DOHH2 (cell line): Measurements from ENCODE around the gene ALOXE3.
A peak's percentile ranks its signal among the peaks of the same experiment; 100 is the strongest.

ENCODE experiments used
- H3F3A ChIP-seq: fragments of 200-600 bp; sonication (generic), shearing (Covaris generic); 2 replicates; pipeline ENCODE4 v1.6.0; 2016; ENCODE audit warnings: antibody characterized with exemption, mild to moderate bottlenecking; ENCODE audit not compliant: control insufficient read depth, insufficient read depth
- H3K27ac ChIP-seq: fragments of 200-600 bp; sonication (generic); 2 replicates; pipeline ENCODE4 v1.5.1; 2014; ENCODE audit warnings: low read depth, mild to moderate bottlenecking, low read length, moderate library complexity
- H3K27me3 ChIP-seq: fragments of 200-600 bp; sonication (generic); 2 replicates; pipeline ENCODE4 v1.6.1; 2014; ENCODE audit warnings: mild to moderate bottlenecking, low read length, mixed read lengths; ENCODE audit not compliant: control insufficient read depth
- H3K36me3 ChIP-seq: fragments of 200-600 bp; sonication (generic); 2 replicates; pipeline ENCODE4 v1.6.1; 2014; ENCODE audit warnings: mild to moderate bottlenecking, low read length, moderate library complexity, mixed read lengths; ENCODE audit not compliant: control insufficient read depth
- H3K4me1 ChIP-seq: fragments of 200-600 bp; sonication (generic); 2 replicates; pipeline ENCODE4 v1.6.1; 2014; ENCODE audit warnings: mild to moderate bottlenecking, low read length, mixed read lengths; ENCODE audit not compliant: control insufficient read depth
- H3K4me2 ChIP-seq: fragments of 200-600 bp; sonication (generic); 2 replicates; pipeline ENCODE4 v1.6.0; 2014; ENCODE audit warnings: mild to moderate bottlenecking, low read length, moderate library complexity
- H3K4me3 ChIP-seq: fragments of 200-600 bp; sonication (generic); 2 replicates; pipeline ENCODE4 v1.5.1; 2014; ENCODE audit warnings: mild to moderate bottlenecking, low read length, mixed read lengths
- H3K79me2 ChIP-seq: fragments of 200-600 bp; sonication (generic); 2 replicates; pipeline ENCODE4 v1.6.1; 2014; ENCODE audit warnings: mild to moderate bottlenecking, low read length, mixed read lengths; ENCODE audit not compliant: control insufficient read depth
- H3K9me2 ChIP-seq: fragments of 200-600 bp; sonication (generic); replicated peaks from 2 replicates; pipeline ENCODE4 v1.6.1; 2014; ENCODE audit warnings: mild to moderate bottlenecking, low read length, mixed read lengths; ENCODE audit not compliant: control insufficient read depth
- H3K9me3 ChIP-seq: fragments of 200-600 bp; sonication (generic); 2 replicates; pipeline ENCODE4 v1.6.1; 2014; ENCODE audit warnings: antibody characterized with exemption, low read length, mixed read lengths; ENCODE audit not compliant: control insufficient read depth, insufficient read depth
- H4K20me1 ChIP-seq: fragments of 200-600 bp; sonication (generic); 2 replicates; pipeline ENCODE4 v1.6.0; 2014; ENCODE audit warnings: low read depth, mild to moderate bottlenecking, antibody characterized with exemption, low read length, moderate library complexity; ENCODE audit not compliant: control insufficient read depth, insufficient read depth
- EZH2phosphoT487 ChIP-seq: fragments of 200-600 bp; sonication (generic); IDR thresholded peaks from 2 replicates; pipeline ENCODE4 v1.6.1; 2017; ENCODE audit warnings: borderline replicate concordance, mild to moderate bottlenecking, antibody characterized with exemption, low read length, moderate library complexity, mixed read lengths
- TF ChIP-seq, protein P1 (sequence below): fragments of 200-600 bp; sonication (generic); IDR thresholded peaks from one replicate; pipeline ENCODE4 v1.5.1; 2014; ENCODE audit warnings: antibody characterized with exemption, mild to moderate bottlenecking, low read depth, low read length; ENCODE audit not compliant: poor library complexity, severe bottlenecking

ALOXE3 gene

DNA sequence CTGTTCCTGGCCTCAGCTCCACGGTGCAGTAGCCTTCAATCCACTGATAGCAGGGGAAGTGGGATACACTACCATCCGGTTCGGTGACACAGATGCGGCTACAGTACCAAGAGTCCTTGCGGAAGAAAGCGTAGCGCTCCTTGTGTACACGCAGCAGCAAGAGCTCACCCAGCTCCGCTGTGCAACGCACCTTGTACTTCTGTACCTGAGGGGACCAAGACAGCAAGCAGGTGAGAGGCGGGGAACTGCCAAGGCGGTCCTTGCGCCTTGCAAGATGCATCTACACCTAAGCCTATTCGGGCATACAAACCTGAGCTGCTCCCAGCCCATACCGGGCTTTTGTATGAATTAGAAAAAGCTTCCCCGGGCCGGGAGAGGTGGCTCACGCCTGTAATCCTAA lies 1.5 kb downstream of the ALOXE3 start:
- Histone ChIP-seq H3K79me2 (no peaks in the 10 kb centered on the region), H3K9me3 (no peaks in the 10 kb centered on the region), H3K4me3 (no peak overlapping the region), H3K4me1 (peaks cover 36% of the 10 kb centered on the region), H3K4me2 (no peak overlapping the region), H3K9me2 (no peaks in the 10 kb centered on the region), H4K20me1 (no peaks in the 10 kb centered on the region; the same call in 1 of the 2 replicates), H3K27ac (no peak overlapping the region), H3K36me3 (no peaks in the 10 kb centered on the region), H3K27me3 (peaks cover 63% of the 10 kb centered on the region), H3F3A (peaks cover 18% of the 10 kb centered on the region)
- TF ChIP-seq, protein P1, sequence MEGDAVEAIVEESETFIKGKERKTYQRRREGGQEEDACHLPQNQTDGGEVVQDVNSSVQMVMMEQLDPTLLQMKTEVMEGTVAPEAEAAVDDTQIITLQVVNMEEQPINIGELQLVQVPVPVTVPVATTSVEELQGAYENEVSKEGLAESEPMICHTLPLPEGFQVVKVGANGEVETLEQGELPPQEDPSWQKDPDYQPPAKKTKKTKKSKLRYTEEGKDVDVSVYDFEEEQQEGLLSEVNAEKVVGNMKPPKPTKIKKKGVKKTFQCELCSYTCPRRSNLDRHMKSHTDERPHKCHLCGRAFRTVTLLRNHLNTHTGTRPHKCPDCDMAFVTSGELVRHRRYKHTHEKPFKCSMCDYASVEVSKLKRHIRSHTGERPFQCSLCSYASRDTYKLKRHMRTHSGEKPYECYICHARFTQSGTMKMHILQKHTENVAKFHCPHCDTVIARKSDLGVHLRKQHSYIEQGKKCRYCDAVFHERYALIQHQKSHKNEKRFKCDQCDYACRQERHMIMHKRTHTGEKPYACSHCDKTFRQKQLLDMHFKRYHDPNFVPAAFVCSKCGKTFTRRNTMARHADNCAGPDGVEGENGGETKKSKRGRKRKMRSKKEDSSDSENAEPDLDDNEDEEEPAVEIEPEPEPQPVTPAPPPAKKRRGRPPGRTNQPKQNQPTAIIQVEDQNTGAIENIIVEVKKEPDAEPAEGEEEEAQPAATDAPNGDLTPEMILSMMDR: no peak
- TF ChIP-seq EZH2phosphoT487: no peak

DNA sequence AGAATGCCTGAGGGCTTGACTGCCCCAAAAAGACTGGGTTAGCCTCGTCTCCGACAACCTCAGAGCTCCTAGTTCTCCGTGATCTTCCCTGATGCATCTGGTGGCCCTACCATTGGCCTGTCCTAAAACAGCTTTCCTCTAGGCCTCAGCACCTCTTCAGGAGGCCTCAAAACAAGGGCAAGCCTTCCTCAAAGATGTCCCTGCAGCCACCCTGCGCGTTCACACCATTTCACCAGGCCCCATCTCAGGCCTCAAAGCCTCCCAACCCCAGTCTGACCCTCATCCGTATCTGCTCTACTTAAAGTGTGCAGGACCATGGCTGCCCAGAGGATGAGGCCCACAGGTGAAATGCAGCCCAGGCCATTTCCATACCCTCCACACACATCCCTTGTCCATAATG lies 7.4 kb downstream of the ALOXE3 start:
- no peaks in the 10 kb centered on the region for H3K36me3 ChIP-seq

DNA sequence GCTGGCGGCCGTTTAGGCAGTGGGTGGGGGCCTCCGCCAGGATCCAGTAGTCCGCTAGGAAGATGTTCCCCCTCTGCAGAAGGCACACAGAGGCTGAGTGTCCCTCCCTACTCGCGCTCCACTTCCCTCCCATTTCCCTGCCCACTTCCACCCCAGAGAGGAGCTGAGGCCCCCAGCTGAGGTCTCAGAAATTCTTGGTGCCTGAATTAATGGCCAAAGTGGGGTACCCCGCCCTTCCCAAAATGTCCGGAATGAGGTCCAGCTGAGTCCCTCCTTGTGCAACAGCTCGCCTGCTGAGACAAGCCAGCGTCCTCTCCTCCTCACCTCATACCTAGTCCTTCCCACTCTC lies 7.9 kb downstream of the ALOXE3 start:
- H3K4me1 ChIP-seq: peaks cover 8% of the 10 kb centered on the region
- TF ChIP-seq, protein P1: peak; percentile 28
- no peak for TF ChIP-seq EZH2phosphoT487
- H3K4me3 ChIP-seq: peak overlapping the region; percentile 60
- peak overlapping the region; percentile 81 for H3K4me2 ChIP-seq
- no peak overlapping the region for H3K27ac ChIP-seq
- H3K79me2 ChIP-seq: no peaks in the 10 kb centered on the region
- H3K27me3 ChIP-seq: peaks cover 45% of the 10 kb centered on the region
- no peaks in the 10 kb centered on the region for H3K9me3 ChIP-seq
- H3K36me3 ChIP-seq: no peaks in the 10 kb centered on the region
- no peaks in the 10 kb centered on the region; the same call in 1 of the 2 replicates for H4K20me1 ChIP-seq
- no peaks in the 10 kb centered on the region for H3F3A ChIP-seq
- no peaks in the 10 kb centered on the region for H3K9me2 ChIP-seq

More for the DNA sequence above, 7.4 kb downstream of the ALOXE3 start:
- Histone ChIP-seq H3K4me2 (no peak overlapping the region), H3K4me1 (peaks cover 8% of the 10 kb centered on the region), H3K4me3 (no peak overlapping the region), H3K9me3 (no peaks in the 10 kb centered on the region), H3K27ac (no peak overlapping the region), H3F3A (no peaks in the 10 kb centered on the region), H3K27me3 (peaks cover 46% of the 10 kb centered on the region), H4K20me1 (no peaks in the 10 kb centered on the region; the same call in 1 of the 2 replicates), H3K9me2 (no peaks in the 10 kb centered on the region), H3K79me2 (no peaks in the 10 kb centered on the region)
- no peak for TF ChIP-seq EZH2phosphoT487
- TF ChIP-seq, protein P1: no peak
